HepG2 (cell line): ENCODE measurements around the gene RNF175. TPM values are rescaled to one million over a fixed set of nuclear protein-coding genes. Genes with fewer than 3 reads are reported as not detected.

Experiments
- ATAC-seq: fragments of 200-7000 bp; cut with Tn5 transposase; 3 replicates; pipeline ENCODE4 v1.9.1; 2020; ENCODE audit warnings: mild to moderate bottlenecking, moderate library complexity
- BruUV-seq: library from RNA; stranded (reverse); fragments of 400-500 nt; replicated peaks from 2 replicates; lab custom pipeline; 2021; lab: Mats Ljungman, UMichigan
- CTCF ChIA-PET: fragments of 300-600 bp; formaldehyde crosslinking; extraction: SDS; loops from one replicate; lab custom pipeline; 2021; ENCODE audit warnings: low total read pairs, inconsistent platforms, low intra/inter-chr PET ratio; lab: Yijun Ruan, JAX
- POLR2A ChIA-PET: fragments of 350-600 bp; sonication (Branson Sonifier 250); formaldehyde crosslinking; loops from one replicate; lab custom pipeline; 2020; ENCODE audit warnings: antibody characterized with exemption, inconsistent platforms; lab: Yijun Ruan, JAX
- DNase-seq: peaks from one replicate; pipeline ENCODE4 v3.0.0-alpha.2; 2015; ENCODE audit warnings: low spot score
- FAIRE-seq: peaks from 3 replicates; lab custom pipeline; 2011; peaks lifted over from hg19 to GRCh38; lab: Jason Lieb, UNC
- H2AFZ ChIP-seq: one replicate; pipeline ENCODE4 v1.6.1; 2011; ENCODE audit warnings: low read length, inconsistent platforms
- H3K27ac ChIP-seq: fragments of 300-600 bp; 3 replicates; pipeline ENCODE4 v1.8.0; 2011; ENCODE audit warnings: mixed run types, mild to moderate bottlenecking, mixed read lengths, low read length, inconsistent platforms; ENCODE audit not compliant: insufficient read depth; ENCODE audit errors: extremely low read length
- H3K27me3 ChIP-seq, 2 experiments: fragments of 200-600 bp in 1 of 2; 2 replicates in 1 of 2; 3 replicates in 1 of 2; pipeline versions ENCODE4 v1.6.0 to v1.8.0; 2011; ENCODE audit warnings: low read length in 2 of 2, mild to moderate bottlenecking in 2 of 2, moderate library complexity in 2 of 2, inconsistent platforms in 1 of 2; ENCODE audit not compliant: insufficient read depth in 2 of 2, control insufficient read depth in 1 of 2
- H3K36me3 ChIP-seq, 2 experiments: fragments of 200-600 bp in 1 of 2; replicated peaks in 1 of 2; 2 replicates in 1 of 2; 3 replicates in 1 of 2; pipeline versions ENCODE4 v1.5.1 to v1.8.0; 2011; ENCODE audit warnings: low read length in 2 of 2, inconsistent platforms in 1 of 2; ENCODE audit not compliant: insufficient read depth in 2 of 2, control insufficient read depth in 1 of 2
- H3K4me1 ChIP-seq: 2 replicates; pipeline ENCODE4 v1.5.1; 2012; ENCODE audit warnings: low read length, inconsistent platforms; ENCODE audit not compliant: insufficient read depth
- H3K4me2 ChIP-seq: 2 replicates; pipeline ENCODE4 v1.6.0; 2011; ENCODE audit warnings: low read depth, low read length, inconsistent platforms
- H3K4me3 ChIP-seq, 3 experiments: fragments of 200-600 bp in 1 of 3; sonication (generic), shearing (Covaris generic) in 1 of 3; replicated peaks in 1 of 3; 2 replicates each; pipeline ENCODE4 v1.5.1; 2011 to 2016; ENCODE audit warnings: low read length in 3 of 3, inconsistent platforms in 2 of 3, low read depth in 2 of 3, mild to moderate bottlenecking in 2 of 3, control low read depth in 1 of 3, mixed read lengths in 1 of 3; ENCODE audit not compliant: insufficient read depth in 1 of 3
- H3K79me2 ChIP-seq: one replicate; pipeline ENCODE4 v1.6.1; 2011; ENCODE audit warnings: low read length, inconsistent platforms; ENCODE audit not compliant: insufficient read depth
- H3K9ac ChIP-seq: 2 replicates; pipeline ENCODE4 v1.6.0; 2011; ENCODE audit warnings: mild to moderate bottlenecking, low read depth, low read length, inconsistent platforms; ENCODE audit not compliant: insufficient read depth
- H3K9me3 ChIP-seq: 2 replicates; pipeline ENCODE4 v1.5.1; 2012; ENCODE audit warnings: mild to moderate bottlenecking, low read length
- H4K20me1 ChIP-seq: 2 replicates; pipeline ENCODE4 v1.6.0; 2011; ENCODE audit warnings: inconsistent platforms, mild to moderate bottlenecking, low read length, moderate library complexity; ENCODE audit not compliant: insufficient read depth
- HDAC1 ChIP-seq: sonication (generic); formaldehyde crosslinking; IDR thresholded peaks from 2 replicates; pipeline ENCODE4 v1.5.1; 2020; ENCODE audit warnings: mild to moderate bottlenecking, missing genetic modification reagents
- MLLT10 ChIP-seq: sonication (generic); formaldehyde crosslinking; IDR thresholded peaks from 2 replicates; pipeline ENCODE4 v1.4.0; 2020; ENCODE audit warnings: missing genetic modification reagents
- MTA1 ChIP-seq: sonication (generic); formaldehyde crosslinking; IDR thresholded peaks from 2 replicates; pipeline ENCODE4 v1.4.0; 2020; ENCODE audit warnings: missing genetic modification reagents, mild to moderate bottlenecking, borderline replicate concordance
- MXI1 ChIP-seq: IDR thresholded peaks from 3 replicates; pipeline ENCODE4 v1.6.1; 2012; ENCODE audit warnings: low read depth, low read length, inconsistent platforms, borderline replicate concordance
- SMARCC2 ChIP-seq: fragments of 450-650 bp; IDR thresholded peaks from 2 replicates; pipeline ENCODE4 v1.6.1; 2017; ENCODE audit warnings: antibody characterized with exemption, mild to moderate bottlenecking
- SMC3 ChIP-seq: IDR thresholded peaks from 2 replicates; pipeline ENCODE4 v1.6.1; 2011; ENCODE audit warnings: low read length, improper control_type of control experiment
- TBL1XR1 ChIP-seq: fragments of 150-350 bp; IDR thresholded peaks from 2 replicates; pipeline ENCODE4 v1.6.1; 2014; ENCODE audit warnings: borderline replicate concordance, low read length; ENCODE audit not compliant: partially characterized antibody
- TMF1 ChIP-seq: sonication (generic); formaldehyde crosslinking; IDR thresholded peaks from 2 replicates; pipeline ENCODE4 v1.8.1; 2022; ENCODE audit warnings: low read depth, missing genetic modification reagents
- ZFP36 ChIP-seq: fragments of 150-350 bp; IDR thresholded peaks from 2 replicates; pipeline ENCODE4 v1.6.1; 2018; ENCODE audit warnings: borderline replicate concordance, low read length, low read depth; ENCODE audit not compliant: partially characterized antibody
- ZNF264 ChIP-seq: sonication (generic); formaldehyde crosslinking; IDR thresholded peaks from 2 replicates; pipeline ENCODE4 v1.4.0; 2020; ENCODE audit warnings: missing genetic modification reagents
- ZNF431 ChIP-seq: sonication (generic); formaldehyde crosslinking; IDR thresholded peaks from 2 replicates; pipeline ENCODE4 v1.9.0; 2022; ENCODE audit warnings: missing genetic modification reagents, low read depth, mild to moderate bottlenecking, borderline replicate concordance
- ZNF614 ChIP-seq: IDR thresholded peaks from 2 replicates; pipeline ENCODE4 v1.6.1; 2018; ENCODE audit warnings: missing biosample characterization, missing genetic modification reagents, inconsistent platforms, borderline replicate concordance
- WGBS: methylation state at CpG from one replicate; pipeline ENCODE4 v1.1.6; 2017; ENCODE audit warnings: low lambda C conversion rate; 5-methylcytosine and 5-hydroxymethylcytosine counted together
- in situ Hi-C: cut with HindIII; loops from 2 replicates; pipeline ENCODE4 v1.10.0; 2017; ENCODE audit warnings: low pct_unique_long_range_greater_than_20kb; ENCODE audit not compliant: extremely low pct_ligation_motif_present
- intact Hi-C: fragments of 100-400 bp; cut with micrococcal nuclease; formaldehyde crosslinking; loops from one replicate; pipeline ENCODE4 v1.10.0; 2022; ENCODE audit not compliant: unreplicated experiment
- polyA plus RNA-seq, 8 experiments: library from polyadenylated mRNA; depleted of rRNA in 3 of 8; stranded (reverse) in 7 of 8; unstranded in 1 of 8; fragments of >200 nt; fragmentation: Illumina TruSeq in 4 of 8; extraction: Trizol in 4 of 8; gene quantifications; 2 replicates each; pipeline versions ENCODE4 v1.2.1 to v1.2.3, GENCODE V29; 2011 to 2016; ENCODE audit warnings: low read depth in 4 of 8, missing spikeins in 1 of 8, mixed read lengths in 1 of 8; ENCODE audit not compliant: insufficient read depth in 1 of 8
- total RNA-seq, 5 experiments: library from RNA; depleted of rRNA; stranded (reverse); fragments of >200 nt; fragmentation: Illumina TruSeq; extraction: Trizol; gene quantifications; 2 replicates each; pipeline ENCODE4 v1.2.3, GENCODE V29; 2016; ENCODE audit warnings: low read depth in 1 of 5
- TF ChIP-seq, protein P1 (sequence below): sonication (generic); formaldehyde crosslinking; IDR thresholded peaks from 2 replicates; pipeline ENCODE4 v1.5.0; 2020; ENCODE audit warnings: missing genetic modification reagents, mild to moderate bottlenecking, borderline replicate concordance
- TF ChIP-seq, protein P2 (sequence below): sonication (generic); formaldehyde crosslinking; IDR thresholded peaks from 2 replicates; pipeline ENCODE4 v1.8.1; 2022; ENCODE audit warnings: mild to moderate bottlenecking, missing genetic modification reagents
- TF ChIP-seq, protein P3 (sequence below): sonication (generic); formaldehyde crosslinking; IDR thresholded peaks from 2 replicates; pipeline ENCODE4 v1.5.1; 2020; ENCODE audit warnings: mild to moderate bottlenecking, missing genetic modification reagents, moderate library complexity

The RNF175 gene
- total and polyA plus RNA-seq, 2 of the 13 experiments (the other 11 are each of a cell fraction or from before 2014, with no cell fraction given), result not detected

DNA sequence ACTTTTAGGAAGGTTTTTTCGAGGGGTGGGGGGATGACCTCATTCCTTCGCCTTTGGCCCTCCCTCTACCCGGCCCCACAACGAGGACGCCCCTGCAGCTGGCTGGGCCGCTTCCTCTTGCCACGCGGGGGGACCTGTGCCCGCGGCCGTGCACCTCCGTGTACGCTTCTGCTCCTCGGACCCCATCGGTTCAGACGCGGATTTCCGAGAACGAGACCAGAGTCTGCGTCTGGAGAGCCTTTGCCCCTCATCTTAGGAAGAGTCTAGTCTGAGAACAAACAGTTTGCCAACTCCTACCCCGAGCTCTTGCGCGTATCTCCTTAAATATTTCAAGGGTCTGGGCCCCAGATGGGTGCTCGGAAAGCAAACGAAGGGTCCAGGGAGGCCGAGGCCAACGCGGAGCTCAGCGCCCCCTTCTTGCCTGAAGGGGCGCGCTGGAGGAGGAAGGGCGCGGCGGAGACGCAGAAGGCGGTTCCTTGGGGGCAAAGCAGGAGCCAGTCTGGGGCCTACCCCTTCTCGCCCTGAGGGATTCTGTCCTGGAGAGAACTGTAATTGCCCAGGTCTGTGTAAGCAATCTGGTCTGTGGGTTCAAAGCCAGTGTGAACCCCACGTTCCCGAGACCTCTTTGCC, 32.9 kb upstream of the RNF175 start:
- POLR2A ChIA-PET, result no interaction called here
- Histone ChIP-seq H3K27me3 (peaks cover 2 to 20% of the 10 kb centered on the region in 2 experiments; a peak in 4 of 5 replicates), H3K27ac (no peak overlapping the region), H3K9me3 (no peaks in the 10 kb centered on the region), H3K4me3 (no peak overlapping the region), H4K20me1 (no peaks in the 10 kb centered on the region), H3K9ac (no peak overlapping the region), H3K36me3 (no peaks in the 10 kb centered on the region), H2AFZ (no peak overlapping the region), H3K4me1 (no peaks in the 10 kb centered on the region), H3K4me2 (no peak overlapping the region), H3K79me2 (no peaks in the 10 kb centered on the region)
- intact Hi-C loops, result no loop called here
- ATAC-seq (no peak), FAIRE-seq (no peak), DNase-seq (no peak)
- CTCF ChIA-PET, result no interaction called here
- 71% methylated on average over 24 of the region's 39 CpGs for WGBS
- in situ Hi-C loops, result no loop called here
- BruUV-seq, result no TSS peak
- TF ChIP-seq, protein P1, sequence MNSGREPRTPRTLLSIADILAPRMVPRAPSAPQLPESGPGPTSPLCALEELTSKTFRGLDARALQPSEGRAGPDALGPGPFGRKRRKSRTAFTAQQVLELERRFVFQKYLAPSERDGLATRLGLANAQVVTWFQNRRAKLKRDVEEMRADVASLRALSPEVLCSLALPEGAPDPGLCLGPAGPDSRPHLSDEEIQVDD (CRISPR knock-in tag), result no peak
- no peak for TF ChIP-seq HDAC1 (CRISPR knock-in tag)
- TF ChIP-seq, protein P2, sequence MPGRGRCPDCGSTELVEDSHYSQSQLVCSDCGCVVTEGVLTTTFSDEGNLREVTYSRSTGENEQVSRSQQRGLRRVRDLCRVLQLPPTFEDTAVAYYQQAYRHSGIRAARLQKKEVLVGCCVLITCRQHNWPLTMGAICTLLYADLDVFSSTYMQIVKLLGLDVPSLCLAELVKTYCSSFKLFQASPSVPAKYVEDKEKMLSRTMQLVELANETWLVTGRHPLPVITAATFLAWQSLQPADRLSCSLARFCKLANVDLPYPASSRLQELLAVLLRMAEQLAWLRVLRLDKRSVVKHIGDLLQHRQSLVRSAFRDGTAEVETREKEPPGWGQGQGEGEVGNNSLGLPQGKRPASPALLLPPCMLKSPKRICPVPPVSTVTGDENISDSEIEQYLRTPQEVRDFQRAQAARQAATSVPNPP (CRISPR knock-in tag), result no peak
- no peak for TF ChIP-seq ZNF614 (CRISPR knock-in tag)
- no peak for TF ChIP-seq MLLT10 (CRISPR knock-in tag)
- no peak for TF ChIP-seq TBL1XR1
- TF ChIP-seq SMC3, result no peak
- TF ChIP-seq SMARCC2, result no peak
- no peak for TF ChIP-seq MTA1 (CRISPR knock-in tag)
- no peak for TF ChIP-seq MXI1
- TF ChIP-seq ZFP36, result no peak
- TF ChIP-seq, protein P3, sequence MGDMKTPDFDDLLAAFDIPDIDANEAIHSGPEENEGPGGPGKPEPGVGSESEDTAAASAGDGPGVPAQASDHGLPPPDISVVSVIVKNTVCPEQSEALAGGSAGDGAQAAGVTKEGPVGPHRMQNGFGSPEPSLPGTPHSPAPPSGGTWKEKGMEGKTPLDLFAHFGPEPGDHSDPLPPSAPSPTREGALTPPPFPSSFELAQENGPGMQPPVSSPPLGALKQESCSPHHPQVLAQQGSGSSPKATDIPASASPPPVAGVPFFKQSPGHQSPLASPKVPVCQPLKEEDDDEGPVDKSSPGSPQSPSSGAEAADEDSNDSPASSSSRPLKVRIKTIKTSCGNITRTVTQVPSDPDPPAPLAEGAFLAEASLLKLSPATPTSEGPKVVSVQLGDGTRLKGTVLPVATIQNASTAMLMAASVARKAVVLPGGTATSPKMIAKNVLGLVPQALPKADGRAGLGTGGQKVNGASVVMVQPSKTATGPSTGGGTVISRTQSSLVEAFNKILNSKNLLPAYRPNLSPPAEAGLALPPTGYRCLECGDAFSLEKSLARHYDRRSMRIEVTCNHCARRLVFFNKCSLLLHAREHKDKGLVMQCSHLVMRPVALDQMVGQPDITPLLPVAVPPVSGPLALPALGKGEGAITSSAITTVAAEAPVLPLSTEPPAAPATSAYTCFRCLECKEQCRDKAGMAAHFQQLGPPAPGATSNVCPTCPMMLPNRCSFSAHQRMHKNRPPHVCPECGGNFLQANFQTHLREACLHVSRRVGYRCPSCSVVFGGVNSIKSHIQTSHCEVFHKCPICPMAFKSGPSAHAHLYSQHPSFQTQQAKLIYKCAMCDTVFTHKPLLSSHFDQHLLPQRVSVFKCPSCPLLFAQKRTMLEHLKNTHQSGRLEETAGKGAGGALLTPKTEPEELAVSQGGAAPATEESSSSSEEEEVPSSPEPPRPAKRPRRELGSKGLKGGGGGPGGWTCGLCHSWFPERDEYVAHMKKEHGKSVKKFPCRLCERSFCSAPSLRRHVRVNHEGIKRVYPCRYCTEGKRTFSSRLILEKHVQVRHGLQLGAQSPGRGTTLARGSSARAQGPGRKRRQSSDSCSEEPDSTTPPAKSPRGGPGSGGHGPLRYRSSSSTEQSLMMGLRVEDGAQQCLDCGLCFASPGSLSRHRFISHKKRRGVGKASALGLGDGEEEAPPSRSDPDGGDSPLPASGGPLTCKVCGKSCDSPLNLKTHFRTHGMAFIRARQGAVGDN, result no peak
- TF ChIP-seq TMF1 (CRISPR knock-in tag), result no peak
- no peak for TF ChIP-seq ZNF264 (CRISPR knock-in tag)
- TF ChIP-seq ZNF431 (CRISPR knock-in tag), result no peak
